ENCODE data around the gene RASSF7. TPM values are rescaled to one million over a fixed set of nuclear protein-coding genes. Genes with fewer than 3 reads are reported as not detected.

RASSF7 gene
- polyA plus RNA-seq, 4 donors, result 36.8 to 71.6 (median 58.8) TPM

GRCh38 chr11:532527-532985 lies 28.2 kb upstream of the RASSF7 start:
- DNase-seq (ENCODE audit: low read depth in 4 of 4, low spot score in 2 of 4), result no peak

GRCh38 chr11:532986-533585 lies 27.7 kb upstream of the RASSF7 start:
- no peak for DNase-seq (ENCODE audit: low read depth in 4 of 4, low spot score in 2 of 4)

GRCh38 chr11:533586-534395 lies 27.0 kb upstream of the RASSF7 start:
- DNase-seq (ENCODE audit: low read depth in 4 of 4, low spot score in 2 of 4), result no peak

DNA sequence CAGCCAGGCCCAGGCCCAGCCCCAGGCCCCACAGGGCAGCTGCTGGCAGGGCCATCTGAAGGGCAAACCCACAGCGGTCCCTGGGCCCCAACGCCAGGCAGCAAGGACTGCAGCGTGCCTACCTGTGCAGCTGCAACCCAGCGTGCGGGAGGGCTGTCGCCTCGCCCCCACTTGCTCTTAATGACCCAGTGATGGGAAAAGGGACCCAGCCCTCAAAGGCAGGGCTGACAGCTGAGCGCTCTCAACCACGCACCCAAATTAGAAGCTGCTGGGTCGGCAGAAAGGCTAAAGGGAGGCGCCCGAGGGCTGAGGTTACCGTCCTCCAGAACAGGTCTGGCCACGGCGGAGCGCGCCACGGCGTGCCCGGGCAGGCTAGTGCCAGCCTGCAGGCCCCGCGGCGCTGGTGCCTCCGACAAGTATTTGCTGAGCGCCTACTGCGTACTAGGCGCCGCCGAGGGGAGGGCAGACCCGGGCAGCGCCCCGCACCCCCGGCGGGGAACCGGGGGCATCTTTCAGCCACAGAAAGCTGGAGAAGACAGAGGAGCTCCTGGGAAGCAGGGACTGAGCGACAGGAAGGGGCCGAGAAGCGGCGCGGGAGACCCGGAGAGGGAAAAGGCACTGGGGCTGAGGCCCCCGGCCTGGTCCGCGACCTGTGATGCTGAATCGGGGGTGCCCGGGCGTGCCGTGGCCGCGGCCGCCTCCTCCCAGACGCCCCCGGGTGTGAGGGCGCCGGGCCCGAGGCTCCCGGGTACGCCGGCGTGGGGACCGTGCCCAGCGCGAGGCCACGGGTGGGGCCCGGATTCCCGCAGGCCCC lies 26.2 kb upstream of the RASSF7 start:
- DNase-seq (ENCODE audit: low read depth in 4 of 4, low spot score in 2 of 4), result no peak

- DNase-seq (ENCODE audit: low read depth in 4 of 4, low spot score in 2 of 4), result no peak
Observed at GRCh38 chr11:535210-535518, 25.6 kb upstream of the RASSF7 start.

DNA sequence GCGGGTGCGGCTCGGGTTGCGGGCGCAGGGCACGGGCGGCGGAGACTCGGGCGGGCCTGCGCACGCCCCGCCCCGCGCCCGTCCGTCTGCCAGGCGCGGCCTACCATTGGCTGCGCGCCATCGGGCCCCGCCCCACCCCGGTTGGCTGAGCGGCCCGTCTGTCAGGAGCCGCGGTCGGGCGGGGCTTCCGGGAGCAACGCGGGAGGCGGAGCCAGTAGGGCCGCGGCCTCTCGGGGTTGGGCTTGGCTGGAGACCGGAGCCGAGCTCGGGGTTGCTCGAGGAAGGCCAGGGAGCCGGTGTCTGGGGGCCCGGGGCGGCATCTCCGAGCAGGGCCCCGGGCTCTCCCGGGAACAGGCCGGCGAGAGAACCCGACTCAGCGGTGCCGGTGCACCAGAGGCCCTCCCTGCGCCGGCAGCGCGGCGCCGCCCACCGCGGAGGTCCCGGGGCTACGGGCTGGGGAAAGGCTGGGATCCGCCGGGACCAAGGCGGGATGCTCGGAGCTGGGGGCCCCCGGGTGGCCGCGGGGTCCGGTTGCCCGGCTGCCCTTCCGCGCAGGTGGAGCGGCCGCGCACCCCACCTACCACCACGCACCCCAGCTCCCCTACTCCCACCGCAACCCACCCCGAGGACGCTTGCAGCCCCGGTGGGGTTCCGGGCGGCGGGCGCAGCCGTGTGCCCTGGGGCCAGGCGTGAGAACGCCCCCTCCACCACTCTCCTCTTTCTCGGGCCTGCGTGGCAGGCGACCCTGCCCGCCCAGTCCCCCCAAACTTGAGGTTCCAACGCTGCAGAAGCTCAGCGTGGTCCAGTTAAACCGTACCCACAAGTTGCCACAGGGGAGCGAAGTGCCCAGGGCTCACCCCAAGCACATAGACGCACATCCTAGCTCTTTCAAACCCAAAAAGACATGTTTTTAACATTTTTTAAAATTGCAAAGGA lies 25.0 kb upstream of the RASSF7 start, which contains the start of gene HRAS:
TSS of gene HRAS (minus strand) at position 58 of the 936 bp plus-strand sequence.
- DNase-seq (ENCODE audit: low read depth in 4 of 4, low spot score in 2 of 4), result peak; percentile 60 to 91 (median 86)

DNA sequence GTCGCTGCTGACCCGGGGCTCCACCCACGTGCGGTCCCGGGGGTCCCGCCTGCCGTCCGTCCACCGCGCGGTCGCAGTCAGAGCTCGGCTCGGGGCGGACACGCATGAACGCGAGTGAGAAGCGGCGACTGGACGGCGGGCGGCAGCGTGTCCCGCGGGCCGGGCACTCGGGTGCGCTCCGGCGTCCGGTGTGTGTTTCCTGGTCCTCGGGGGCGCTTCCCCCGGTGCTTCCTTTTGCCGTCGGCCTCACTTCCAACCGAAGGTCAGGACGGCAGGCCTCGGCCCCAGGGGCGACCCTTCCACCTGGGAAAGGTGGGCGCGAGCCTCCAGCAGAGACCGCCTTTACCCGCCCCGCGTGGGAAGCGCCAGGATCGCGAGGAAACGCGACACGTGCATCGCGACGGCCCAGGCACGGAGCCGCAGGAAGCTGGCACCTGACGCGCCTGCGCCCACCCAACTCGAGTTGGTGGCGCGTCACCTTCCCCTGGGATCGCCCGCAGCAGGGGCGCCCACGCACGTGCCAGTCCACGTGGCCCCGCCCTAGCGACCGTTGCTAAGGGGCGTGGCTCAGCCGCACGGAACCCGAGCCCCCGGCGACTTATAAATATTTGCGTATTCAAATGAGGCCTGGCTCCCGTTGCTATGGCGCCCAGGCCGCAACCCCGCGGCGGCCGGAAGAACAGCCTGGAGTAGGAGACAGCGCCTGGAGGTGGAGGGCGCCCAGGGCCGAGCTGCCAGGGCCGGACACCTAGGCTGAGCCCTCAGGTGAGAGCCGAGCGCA lies 23.7 kb upstream of the RASSF7 start, which contains the start of gene LRRC56:
TSS of gene LRRC56 (plus strand) at position 687 of the 781 bp plus-strand sequence. CDS start 3,158 bp downstream, outside the sequence.
- DNase-seq (ENCODE audit: low read depth in 4 of 4, low spot score in 2 of 4), result peak in 1 of 4 donors; percentile 56

- no peak for DNase-seq (ENCODE audit: low read depth in 4 of 4, low spot score in 2 of 4)
Observed at GRCh38 chr11:537622-538430, 22.9 kb upstream of the RASSF7 start.

GRCh38 chr11:538431-539051 lies 22.2 kb upstream of the RASSF7 start:
- DNase-seq (ENCODE audit: low read depth in 4 of 4, low spot score in 2 of 4), result no peak

DNA sequence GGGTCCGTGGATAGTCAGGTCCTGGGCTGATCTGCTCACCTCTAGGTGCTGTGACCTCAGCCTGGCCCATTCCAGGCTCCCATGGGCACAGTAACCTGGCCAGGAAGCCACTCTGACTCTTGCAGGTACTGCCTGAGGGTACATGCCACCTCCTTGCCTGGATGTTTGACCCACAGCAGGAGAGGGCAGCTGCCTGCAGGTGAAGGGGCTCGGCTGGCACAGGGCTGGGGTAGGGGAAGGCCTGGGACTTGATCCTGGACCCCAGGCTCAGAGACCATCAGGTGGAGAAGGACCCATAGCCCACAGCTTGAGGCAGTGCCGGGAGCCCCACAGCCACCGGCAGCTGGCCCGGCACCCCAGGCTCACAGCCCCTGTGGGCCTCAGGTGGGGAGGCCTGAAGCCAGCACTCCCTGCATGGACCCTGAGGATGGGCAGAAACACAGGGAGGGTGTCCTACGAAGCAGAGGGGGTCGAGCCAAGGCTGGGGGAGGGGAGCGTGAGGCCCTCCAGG lies 20.7 kb upstream of the RASSF7 start:
- no peak for DNase-seq (ENCODE audit: low read depth in 4 of 4, low spot score in 2 of 4)

- DNase-seq (ENCODE audit: low read depth in 4 of 4, low spot score in 2 of 4), result no peak
Observed at GRCh38 chr11:540583-541432, 20.0 kb upstream of the RASSF7 start.

- DNase-seq (ENCODE audit: low read depth in 4 of 4, low spot score in 2 of 4), result no peak
Observed at GRCh38 chr11:541433-541885, 19.3 kb upstream of the RASSF7 start.

- DNase-seq (ENCODE audit: low read depth in 4 of 4, low spot score in 2 of 4), result no peak
Observed at GRCh38 chr11:544817-545166, 16.0 kb upstream of the RASSF7 start.

GRCh38 chr11:545171-545570 lies 15.6 kb upstream of the RASSF7 start:
- DNase-seq (ENCODE audit: low read depth in 4 of 4, low spot score in 2 of 4), result no peak

- no peak for DNase-seq (ENCODE audit: low read depth in 4 of 4, low spot score in 2 of 4)
Observed at GRCh38 chr11:548700-549603, 11.8 kb upstream of the RASSF7 start.

Measured in left renal cortex interstitium (tissue), 4 donors.